T follicular helper cell (primary cell): ENCODE measurements around the gene EEF1A2.

Experiments used
- DNase-seq: peaks from one replicate; pipeline ENCODE4 v3.0.0-alpha.2; 2020; ENCODE audit warnings: low read depth

Gene EEF1A2

GRCh38 chr20:63468421-63468820 is 30.5 kb downstream of the EEF1A2 start:
- no peak for DNase-seq

DNA sequence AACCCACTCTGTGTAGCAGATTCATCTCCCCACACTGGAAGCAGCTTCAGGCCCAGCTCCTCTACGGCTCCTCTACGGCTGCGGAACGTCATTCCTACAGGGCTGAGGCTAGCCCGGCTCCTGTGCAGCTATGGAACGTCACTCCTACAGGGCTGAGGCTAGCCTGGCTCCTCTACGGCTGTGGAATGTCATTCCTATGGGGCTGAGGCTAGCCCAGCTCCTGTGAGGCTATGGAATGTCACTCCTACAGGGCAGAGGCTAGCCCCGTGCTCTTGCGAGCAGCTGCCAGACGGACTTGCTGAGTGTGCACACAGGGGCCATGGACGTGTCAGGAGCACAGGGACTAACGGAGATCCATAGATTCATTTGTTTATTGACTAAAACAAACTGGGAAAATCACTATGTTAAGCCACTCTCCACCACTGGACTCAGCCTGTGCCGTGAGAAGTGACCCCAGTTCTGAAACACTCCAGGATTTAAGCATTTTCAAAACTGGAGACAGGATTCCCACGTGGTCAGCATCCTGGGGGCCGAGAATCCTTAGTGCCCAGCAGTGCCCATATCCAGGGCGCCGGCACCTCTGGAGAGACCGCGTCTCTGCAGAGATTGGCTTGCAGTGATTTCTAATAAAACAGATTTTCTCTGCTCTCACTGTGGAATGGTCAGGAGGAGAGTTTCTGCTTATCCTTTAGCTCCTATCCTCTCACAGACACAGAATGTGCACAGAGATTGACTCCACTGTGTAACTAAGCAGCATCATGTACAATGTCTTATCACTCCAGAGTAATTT is 31.4 kb downstream of the EEF1A2 start:
- no peak for DNase-seq

DNA sequence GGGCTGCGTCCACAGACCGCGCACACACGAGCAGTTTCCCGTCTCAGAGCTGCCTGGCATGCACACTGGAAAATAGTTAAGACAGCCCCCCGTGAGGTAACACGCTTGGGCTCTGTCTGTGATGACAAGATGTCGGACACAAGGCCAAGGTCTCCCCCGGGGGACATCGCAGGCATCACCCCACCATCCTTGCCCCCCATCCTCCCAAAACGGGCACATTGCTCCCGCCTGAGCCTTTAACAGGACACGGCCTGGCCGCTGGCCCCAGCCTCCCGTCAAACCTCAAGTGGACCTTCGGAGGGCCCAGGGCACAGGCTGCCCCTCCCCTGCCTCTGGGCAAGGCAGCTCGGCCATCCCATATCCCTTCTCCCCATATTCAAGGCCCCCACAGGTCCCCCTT is 32.0 kb downstream of the EEF1A2 start:
- DNase-seq, result no peak

DNA sequence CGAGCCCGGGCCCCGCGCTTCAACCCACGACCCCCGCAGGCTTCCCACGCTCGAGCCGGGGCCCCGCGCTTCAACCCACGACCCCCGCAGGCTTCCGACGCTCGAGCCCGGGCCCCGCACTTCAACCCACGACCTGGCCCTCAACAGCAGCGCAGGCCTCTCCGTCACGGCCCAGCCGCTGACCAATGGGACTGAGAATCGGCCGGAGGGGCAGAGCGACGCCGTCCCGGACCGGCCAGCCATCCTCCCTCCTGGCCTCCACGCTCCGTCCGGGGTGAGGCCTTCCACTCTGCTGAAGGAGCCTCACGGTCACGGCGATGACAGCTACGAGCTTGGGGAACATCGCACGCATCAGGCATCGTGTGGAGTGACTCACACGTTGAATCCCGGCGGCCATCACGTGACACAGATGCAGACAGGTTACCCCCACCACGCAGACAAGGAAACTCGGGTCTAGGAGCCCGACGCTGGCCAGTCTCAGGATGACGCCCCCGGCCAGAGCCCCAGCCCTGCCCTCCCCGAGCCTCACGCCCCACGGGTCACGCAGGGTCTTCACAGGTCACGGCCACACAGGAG is 32.5 kb downstream of the EEF1A2 start:
- no peak for DNase-seq

GRCh38 chr20:63465380-63466249 is 33.3 kb downstream of the EEF1A2 start:
- DNase-seq, result no peak

- no peak for DNase-seq
Measured at GRCh38 chr20:63464289-63464635, 34.6 kb downstream of the EEF1A2 start.

- DNase-seq, result no peak
Measured at GRCh38 chr20:63463400-63464288, 35.2 kb downstream of the EEF1A2 start.

- no peak for DNase-seq
Measured at GRCh38 chr20:63462244-63462643, 36.6 kb downstream of the EEF1A2 start.

DNA sequence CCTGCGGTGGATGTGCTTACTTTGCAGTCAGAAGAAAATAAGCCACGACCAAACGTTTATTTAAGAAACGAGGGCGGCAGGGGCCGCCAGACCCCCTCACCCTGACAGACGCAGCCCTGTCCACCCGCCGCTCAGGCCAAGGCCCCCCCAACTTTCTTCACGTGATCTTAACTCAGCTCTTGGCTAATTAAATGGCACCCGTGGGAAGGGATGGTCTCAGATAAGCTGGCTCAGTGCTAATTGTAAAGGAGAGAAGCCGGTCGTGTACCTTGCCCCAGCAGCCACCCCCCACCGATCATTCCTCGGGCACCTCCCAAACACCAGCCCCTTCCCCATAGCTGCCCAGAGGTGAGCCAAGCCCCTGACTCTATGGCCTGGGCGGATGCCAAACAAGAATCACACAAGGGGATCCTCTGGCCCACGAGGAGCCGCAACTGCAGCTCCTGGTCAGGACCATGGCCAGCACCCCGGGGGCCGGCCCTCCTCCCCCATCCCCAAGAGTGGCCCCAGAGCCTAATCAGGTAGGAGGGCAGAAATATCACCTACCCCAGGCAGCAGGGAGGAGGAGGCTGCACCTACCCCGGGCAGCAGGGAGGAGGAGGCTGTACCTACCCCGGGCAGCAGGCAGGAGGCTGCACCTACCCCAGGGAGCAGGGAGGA is 37.6 kb downstream of the EEF1A2 start:
- no peak for DNase-seq

DNA sequence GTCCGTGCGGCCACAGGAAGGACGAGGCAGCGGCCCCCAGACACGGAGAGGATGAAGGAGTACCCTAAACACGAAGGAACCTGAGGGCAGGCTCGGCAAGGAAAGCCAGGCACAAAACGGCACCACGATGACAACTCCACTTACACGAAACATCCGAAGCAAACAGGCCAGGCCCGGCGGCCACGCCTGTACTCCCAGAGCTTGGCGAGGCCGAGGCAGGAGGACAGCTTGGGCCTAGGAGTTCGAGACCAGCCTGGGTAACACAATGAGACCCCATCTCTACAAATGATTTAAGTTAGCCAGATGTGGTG is 39.9 kb downstream of the EEF1A2 start:
- DNase-seq, result no peak

GRCh38 chr20:63458170-63459069 is 40.5 kb downstream of the EEF1A2 start:
- no peak for DNase-seq

- DNase-seq, result no peak
Measured at GRCh38 chr20:63457737-63458136, 41.1 kb downstream of the EEF1A2 start.

DNA sequence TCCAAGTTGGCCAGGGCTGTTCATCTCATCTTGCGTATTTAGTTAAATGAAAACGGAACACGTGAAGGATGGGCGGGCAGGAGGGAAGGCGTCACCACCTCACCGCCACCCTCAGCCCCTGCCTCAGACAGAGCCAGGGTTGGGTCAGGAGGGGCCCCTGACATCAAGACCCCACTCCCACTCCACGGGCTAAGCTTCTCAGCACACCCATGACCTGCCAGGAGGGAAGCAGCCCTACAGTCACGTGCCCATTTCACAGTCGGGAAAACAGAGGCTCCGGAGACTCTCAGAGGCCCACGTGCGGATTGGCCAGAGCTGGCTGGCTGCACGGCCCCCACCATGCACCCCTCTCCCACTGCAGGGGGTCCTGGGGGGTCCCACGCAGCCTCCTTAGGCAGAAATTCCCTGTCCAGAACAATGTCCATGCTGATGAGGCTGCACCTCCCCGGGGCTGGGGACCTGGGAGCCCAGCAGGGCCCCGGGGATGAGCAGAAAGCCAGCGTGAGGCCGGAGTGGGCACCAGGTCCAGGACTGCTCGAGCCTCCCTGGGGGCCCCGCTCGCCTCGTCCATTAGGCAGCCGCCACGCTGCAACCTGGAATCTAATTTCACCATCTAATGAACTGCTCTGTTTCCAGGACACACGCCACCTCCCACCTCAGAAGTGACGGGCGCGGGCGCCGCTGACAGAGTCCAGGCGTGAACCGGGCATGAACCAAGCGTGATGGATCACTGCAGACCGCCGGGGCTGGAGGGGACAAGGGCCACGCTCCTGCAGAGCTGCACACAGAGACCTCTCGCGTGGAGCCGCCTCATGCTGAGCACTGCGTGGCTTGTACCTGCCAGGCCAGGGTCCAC is 42.2 kb downstream of the EEF1A2 start:
- DNase-seq, result no peak

DNA sequence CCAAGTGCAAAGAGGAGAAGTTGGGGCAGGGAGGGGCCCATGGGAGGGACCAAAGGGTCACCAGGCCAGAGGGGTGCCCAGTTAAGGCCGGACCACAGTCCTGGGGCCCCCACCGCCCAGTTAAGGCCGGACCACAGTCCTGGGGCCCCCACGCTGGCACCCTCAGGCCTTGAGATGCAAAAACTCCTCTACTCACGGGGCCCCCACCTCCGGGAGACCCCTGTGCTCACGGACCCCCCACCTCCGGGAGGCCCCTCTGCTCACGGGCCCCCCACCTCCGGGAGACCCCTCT is 43.4 kb downstream of the EEF1A2 start:
- no peak for DNase-seq

DNA sequence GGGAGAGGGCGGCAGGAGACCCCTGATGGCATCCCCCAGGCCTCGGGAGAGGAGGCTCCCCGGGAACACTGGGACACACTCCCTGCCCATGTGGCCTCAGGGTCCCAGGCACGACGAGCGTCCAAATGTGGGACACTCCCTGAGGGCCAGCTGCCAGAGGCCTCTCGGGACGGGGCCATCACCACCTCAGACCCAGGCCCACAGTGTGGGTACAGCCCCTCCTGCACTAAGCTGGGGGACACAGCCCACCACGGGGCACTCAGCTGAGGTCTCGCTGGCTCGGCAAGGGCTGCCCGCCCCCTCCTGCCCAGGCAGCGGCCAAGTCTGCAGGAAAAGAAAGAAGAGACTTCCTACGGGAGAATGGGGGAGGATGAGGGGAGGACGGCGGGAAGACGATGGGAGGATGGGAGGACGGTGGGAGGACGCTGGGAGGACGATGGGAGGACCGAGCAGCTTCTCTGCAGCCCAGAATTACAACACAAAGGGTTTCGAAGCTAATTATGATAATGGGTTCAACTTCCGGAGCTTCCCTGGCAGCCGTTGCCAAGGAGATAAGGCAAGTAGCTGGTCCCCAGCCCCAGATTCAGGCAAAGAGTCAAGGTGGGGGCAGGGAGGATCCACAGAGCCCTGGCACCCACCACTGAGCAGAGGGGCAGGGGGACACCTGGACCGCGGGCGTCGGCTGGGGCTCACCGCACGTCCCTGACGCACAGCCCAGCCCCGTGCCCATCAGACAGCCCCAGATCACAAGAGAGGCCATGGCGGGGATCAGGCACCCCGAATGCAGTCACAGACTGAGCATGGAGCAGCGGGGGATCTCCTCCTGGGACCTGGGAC is 43.9 kb downstream of the EEF1A2 start:
- DNase-seq, result no peak

DNA sequence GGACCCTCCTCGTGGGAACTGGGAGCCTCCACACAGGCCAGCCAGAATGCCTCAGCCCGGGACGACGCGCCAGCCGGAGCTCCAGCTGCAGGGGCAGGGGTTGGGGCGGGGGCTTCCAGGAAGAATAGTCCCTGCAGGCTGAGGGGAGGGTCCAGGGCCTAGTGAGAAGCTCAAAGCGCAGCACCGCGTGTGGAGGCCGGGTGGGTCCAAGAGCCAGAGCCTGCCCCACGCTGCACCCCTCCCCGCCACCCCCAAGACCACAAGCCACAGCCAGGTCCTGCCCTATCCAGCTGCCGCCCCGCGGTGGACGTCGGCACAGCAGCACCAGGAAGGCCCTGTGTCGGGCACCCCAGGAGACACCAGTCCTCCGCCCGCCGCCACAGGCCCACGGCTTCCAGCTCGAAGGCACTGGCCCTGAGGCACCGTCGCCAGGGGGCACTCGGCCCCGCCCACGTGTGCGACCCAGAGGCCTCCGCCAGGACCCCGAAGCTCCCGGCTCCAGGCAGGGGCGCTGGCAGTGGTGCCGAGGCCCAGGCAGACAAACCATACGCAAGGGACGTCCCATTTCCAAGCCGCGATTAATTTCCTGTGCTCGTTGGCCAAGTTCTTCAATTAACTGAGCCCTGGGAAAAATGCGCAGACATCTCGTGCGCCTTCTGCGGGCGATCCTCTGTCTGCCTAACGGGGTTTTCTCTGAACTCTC is 45.9 kb downstream of the EEF1A2 start:
- DNase-seq, result no peak

DNA sequence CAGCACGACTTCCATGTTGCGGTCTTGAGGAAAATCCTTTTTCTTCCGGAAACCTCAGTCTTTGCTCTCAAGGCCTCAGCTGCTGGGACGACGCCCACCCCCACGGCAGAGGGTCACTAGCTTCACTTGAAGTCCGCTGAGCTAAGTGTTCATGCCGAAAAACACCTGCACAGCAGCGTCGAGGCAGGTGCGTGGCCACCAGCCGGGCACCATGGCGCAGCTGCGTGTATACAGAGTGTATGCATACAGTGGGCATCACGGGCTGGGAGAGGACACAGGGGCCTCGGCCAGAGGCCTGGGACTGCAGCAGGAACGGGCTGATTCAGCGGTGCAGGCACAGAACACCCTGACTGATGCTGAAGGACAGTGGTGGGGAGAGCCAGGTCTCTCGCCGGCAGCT is 46.5 kb downstream of the EEF1A2 start:
- no peak for DNase-seq

DNA sequence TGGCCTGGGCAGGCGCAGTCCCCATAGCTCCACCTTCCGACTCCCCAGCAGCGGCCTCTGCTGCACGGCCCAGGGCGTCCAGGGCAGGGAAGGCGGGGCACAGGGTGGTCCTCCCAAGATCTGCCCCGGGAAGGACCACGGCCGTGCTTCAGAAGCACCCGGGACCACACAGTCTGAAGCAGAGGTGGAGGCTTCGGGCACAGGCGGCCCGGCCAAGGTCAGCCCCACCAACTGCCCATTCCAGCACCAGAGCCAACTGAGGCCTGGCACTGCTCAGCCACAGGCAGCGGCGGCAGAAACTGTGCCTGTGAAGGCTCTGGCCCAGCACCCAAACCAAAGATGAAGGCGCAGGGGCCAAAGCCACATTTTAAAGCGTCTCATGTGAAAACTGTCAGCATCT is 47.1 kb downstream of the EEF1A2 start:
- no peak for DNase-seq
